Activated CD4-positive, alpha-beta T cell treated with anti-CD3 and anti-CD28 coated beads for 1 hour (primary cell): Measurements from ENCODE around the gene WWP2.

Source experiments
- DNase-seq: peaks from one replicate; pipeline ENCODE4 v3.0.0-alpha.2; 2020

WWP2 gene

DNA sequence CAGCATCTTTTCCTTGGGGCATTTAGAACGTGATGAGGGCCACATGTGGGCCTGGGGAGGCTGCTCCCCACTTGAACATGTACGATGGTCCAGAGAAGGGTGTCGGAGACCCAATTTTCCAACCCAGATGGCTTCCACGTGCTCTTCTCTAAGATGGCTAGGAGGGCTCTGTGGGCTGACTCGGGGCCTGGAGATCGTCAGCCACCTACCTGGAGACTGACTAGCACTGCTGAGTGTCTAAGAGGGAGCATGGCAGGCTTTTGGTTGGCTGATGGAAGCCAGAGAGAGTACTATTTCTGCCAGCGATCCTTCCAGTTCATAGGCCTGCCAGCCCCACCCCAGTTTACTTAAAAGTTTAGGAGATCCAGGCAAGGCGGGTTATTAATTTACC is 128.8 kb downstream of the WWP2 start:
- DNase-seq, result no peak

DNA sequence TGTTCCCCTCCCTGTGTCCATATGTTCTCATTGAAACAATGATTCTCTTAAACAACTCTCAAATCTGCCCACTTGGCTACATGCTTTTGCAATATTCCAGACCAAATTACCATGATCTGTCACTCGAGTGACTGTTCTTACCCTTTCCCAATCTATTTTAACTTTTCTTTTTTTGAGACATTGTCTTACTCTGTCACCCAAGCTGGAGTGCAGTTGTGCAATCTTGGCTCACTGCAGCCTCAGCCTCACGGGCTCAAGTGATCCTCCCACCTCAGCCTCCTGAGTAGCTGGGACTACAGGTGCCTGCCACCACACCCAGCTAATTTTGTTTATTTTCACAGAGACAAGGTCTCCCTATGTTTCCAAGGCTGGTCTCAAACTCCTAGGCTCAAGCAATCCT is 130.2 kb downstream of the WWP2 start:
- DNase-seq, result no peak

DNA sequence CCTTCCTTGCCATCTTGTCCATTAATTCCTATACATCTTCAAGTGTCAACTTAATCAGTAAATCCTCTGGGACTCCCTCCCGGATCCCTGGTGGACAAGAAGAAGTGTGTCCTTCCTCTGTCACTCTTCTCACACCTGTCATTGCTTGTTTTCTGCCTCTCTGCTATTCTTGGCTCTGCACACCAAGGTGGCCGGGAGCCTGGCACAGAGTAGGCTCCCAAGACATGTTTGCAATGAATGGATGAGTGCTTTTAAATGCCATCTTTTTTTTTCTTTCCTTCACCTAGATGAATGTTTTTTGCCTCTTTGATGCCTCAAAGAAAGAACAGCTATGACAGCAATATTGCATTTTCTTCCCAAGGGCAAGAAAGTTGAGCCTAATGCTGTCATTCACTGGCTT is 131.0 kb downstream of the WWP2 start:
- no peak for DNase-seq

DNA sequence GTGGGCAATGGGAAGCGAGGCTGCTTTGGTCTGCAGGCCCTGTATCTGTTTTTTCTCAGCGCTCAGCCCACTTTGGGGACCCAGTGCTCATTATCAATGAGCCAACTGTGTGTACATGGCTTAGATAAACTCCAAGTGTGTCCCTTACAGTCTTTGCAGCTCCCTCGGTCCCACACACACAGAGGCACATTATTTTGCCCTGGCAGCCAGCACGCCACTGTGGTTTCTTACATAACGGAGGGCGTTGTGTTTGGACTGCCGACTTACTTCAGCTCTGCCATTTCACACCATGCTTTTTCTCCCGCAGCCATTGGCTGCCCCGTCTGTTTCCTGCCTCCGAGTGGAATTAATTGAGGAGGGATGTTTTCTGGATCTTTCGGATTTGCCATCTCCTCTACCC is 132.5 kb downstream of the WWP2 start:
- no peak for DNase-seq

DNA sequence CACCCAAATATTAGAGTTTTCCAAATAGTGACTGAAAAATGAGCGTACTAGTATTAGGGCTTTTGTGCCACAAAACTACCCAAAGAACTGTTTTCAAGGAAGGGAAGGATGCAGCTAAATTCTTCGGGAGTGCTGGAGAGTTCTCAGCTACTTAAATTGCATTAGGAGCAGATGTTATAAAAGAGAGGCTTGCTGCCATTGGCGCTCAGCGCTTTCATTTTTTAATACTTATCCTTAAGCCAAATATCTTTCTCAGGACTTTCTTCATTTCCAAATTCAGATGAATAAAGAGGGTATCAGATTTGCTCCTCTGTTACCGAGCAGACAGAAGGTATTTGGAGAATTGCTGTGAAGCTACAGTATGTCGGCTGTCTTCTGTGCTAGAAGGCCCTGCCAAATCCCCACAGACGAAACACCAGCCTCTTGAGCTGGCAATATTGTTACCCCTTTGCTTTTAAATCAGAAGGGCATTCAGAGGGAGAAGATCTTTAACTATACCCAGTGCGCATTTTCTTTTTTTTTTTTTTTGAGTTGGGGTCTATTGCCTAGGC is 141.8 kb downstream of the WWP2 start:
- no peak for DNase-seq

DNA sequence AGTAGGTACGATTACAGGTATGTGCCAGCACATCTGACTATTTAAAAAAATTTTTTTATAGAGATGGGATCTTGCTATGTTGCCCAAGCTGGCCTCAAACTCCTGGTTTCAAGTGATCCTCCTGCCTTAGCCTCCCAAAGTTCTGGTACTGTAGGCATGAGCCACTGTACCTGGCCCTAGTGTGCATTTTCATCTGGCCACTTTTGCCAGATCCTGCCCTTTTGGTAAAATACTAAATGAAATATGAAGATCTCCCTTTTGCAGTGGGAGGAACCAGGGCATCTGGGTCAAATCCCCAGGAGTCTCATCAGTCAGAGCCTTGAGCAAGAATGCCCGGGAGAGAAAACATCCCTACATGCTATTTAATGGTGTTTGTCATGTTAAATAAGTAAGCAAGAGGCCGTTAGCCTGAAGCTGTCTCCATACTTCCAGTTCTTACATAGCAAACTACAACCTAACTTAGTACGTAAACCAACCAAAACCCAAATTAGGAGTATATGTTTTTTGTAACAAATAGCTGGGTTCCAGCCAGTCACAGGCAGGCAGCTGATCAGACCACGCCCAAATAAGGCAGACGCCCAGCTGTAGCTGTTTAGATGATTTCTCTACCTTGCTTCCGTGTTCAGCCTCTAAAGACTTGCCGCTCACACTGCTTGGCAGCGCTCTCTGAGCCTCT is 142.5 kb downstream of the WWP2 start:
- no peak for DNase-seq

DNA sequence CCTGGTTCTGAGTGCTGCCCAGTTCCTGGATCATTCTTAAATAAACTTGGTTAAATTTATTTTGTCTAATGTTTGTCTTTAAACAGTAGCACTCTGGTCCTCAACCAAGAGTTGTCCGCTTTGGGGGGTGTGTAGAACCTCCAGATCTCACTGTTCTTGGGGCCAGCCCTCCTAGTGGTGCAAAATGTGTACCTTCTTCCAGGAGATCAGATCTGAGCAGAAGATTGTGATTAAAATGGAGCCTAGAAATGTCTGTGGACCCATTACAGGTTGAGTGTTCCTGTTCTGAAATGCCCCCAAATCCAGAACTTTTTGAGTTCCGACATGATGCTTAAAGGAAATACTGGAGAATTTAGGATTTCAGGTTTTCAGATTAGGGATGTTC is 143.0 kb downstream of the WWP2 start:
- no peak for DNase-seq

DNA sequence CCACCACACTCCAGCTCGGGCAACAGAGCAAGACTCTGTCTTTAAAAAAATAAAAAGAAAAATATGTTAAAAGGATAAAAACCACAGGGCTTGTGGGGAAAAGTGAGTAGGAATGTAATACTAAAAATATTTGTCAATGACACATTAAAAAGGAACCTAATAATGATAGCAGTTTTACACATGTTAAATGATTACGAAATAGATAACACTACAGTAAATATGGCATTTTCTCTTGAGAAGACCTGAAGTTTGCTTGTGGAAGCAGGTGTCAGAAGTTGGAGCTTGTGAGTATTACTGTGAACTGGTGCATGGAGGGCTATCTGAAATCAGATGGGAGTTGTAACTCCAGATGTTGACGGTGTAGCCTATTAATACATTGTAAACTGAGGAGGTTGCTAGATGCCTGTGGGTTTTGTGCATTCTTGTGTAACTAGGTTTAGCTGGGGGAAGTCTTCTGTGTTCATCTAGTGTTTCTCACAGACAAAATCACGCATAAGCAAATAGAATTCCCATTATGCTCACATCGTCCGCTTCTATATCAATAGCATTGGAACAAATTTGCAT is 144.8 kb downstream of the WWP2 start:
- DNase-seq, result no peak

DNA sequence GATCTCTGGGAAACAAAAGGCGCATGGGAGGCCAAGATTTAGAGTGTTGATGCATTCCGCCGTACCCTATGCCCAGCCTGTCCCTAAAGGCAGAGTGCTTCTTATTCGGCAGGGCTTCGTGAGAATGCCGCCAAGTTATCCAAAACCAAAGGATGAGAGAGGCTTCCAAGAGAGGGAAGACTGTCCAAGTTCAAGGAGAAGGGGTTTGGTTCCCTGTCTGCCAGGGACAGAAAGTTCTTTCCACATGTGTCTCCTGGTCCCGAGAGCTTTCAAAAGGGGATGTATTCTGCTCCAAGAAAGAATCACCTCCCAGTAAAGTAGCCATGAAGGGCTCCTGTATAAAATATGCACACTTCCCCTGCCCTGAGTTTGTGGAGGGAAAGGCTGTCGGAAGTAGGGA is 146.9 kb downstream of the WWP2 start:
- no peak for DNase-seq

DNA sequence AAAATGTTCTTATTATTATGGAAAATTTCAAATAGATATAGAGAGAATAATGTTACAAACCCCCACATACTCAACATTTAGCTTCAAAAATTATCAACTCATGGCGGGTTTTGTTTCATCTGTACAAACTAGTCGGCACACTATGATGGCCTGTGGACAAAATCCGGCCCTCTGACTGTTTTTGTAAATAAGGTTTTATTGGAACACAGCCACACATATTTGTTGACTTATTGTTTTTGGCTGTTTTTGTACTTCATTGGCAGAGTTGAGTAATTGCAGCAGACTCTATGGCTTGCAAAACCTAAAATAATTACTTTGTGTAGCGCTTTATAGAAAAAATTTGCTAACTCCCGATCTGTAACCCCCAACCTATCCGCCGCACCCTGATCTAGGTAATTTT is 147.6 kb downstream of the WWP2 start:
- no peak for DNase-seq

DNA sequence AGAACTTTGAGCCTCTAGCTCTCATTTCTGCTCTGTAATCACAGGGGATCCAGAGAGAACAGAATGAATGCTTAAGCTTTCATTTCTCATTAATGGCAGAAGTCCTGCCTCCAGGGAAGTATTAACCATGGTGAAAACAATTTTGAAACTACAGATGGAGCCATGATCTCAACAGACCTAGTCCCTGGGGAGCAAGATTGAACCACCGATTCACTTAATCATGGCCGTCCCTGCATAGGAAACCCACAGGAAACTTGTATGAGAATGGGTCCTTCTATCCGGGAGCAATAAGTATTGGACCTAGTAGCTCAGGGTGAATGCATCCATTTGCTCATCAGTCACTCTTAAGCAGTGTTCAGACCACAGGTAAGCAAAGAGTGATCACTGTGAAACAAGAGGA is 148.8 kb downstream of the WWP2 start:
- DNase-seq, result no peak

DNA sequence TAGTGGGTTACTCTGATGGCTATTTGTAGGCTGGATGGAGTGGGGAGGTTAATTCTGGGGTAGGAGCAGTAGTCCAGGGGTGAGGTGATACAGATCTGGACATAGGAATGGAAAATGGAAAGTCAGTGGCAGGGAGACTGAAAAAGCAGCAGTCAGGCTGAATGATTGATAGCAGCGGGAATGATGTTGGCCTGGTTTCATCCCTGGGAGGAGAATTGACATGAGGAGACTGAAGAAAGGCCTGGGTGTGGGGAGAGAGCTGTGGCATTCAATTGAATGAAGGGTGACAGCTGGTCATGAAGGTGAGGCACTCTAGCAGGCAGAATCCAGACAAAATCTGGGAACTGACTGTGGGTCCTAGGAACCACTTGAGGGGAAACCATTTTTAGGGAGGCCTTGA is 154.3 kb downstream of the WWP2 start:
- no peak for DNase-seq

DNA sequence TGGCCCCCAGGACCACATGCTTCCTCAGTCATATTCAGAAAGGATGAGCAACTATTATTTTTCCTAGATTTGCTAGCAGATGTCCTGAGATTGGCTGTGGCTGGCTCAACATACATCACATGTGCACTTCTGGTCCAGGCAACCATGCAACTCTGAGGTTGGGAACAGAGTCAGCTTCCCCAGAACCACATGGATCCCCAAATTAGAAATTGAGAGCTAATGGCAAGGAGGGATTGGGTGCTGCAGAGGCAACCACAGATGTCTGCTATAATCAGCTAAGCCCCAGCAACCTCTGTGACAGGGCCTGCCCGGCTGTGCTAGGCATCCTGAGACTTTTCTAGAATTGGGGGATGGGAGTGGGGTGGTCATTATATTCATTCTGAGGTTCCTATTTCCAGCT is 155.2 kb downstream of the WWP2 start:
- DNase-seq, result no peak

DNA sequence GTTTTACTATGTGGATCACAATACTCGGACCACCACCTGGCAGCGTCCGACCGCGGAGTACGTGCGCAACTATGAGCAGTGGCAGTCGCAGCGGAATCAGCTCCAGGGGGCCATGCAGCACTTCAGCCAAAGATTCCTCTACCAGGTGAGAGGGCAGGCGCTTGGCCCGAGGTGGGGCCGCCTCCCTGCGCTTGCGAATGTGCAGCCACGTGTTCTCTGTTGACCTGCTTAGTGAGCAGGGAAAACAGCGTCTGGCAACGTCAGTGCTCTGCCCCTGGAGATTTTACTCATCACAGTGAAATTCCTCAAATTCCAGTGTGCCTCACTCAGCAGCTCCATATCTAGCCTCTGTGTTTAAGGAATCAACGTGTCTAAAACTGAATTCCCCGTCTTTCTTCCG is 155.6 kb downstream of the WWP2 start:
- no peak for DNase-seq

DNA sequence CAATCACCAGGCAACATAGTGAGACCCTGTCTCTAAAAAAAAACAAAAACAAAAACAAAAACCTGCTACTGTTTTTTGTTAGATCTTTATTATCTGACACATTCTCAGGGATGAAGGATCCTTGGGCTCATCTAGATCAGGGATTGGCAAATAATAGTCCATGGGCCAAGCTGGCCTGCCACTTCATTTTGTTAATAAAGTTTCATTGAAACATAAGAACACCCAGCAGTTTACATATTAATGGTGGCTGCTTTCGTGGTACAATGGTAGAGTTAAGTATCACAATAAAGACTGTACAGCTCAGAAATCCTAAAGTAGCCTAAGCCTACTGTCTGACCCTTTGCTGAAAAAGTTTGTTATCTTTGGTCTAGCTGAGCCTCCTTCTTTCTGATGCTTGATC is 156.1 kb downstream of the WWP2 start:
- no peak for DNase-seq

DNA sequence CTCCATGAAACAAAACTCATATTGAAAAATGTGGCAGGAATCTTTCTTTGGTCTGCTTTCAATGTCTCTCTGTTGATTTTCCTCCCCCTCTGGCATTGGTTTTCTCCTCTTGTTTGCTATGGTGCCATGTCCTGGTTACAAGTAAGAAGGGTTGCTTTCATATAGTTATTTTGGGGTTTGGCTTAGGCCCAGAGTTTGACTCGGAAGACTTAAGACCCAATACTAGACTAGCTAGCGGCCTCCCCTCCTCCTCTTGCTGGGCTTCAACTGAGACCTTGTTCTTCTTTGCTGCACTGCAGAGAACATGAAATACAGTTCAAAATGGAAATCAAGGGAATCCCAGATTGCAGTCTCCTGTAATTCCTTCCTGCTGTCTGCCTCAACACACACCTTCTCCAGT is 159.0 kb downstream of the WWP2 start:
- DNase-seq, result no peak

DNA sequence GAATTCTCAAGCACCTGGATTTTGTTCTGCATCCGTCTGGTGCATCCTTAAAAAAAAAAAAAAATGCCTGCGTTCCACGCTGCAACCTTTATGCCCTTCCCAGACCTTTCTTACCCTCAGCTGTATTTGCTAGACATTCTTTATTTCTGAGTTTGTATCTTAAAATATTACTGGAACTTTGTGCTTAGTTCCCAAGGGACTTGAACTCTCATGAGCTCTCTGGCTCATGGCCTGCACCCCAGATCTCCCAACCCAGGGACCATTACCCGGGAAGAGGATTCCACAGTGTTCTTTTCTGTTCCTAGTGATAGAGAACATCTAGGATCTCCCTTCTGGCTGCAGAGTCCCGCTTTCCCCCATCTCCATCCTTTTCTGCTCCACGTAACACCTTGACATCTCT is 160.1 kb downstream of the WWP2 start:
- DNase-seq, result no peak

DNA sequence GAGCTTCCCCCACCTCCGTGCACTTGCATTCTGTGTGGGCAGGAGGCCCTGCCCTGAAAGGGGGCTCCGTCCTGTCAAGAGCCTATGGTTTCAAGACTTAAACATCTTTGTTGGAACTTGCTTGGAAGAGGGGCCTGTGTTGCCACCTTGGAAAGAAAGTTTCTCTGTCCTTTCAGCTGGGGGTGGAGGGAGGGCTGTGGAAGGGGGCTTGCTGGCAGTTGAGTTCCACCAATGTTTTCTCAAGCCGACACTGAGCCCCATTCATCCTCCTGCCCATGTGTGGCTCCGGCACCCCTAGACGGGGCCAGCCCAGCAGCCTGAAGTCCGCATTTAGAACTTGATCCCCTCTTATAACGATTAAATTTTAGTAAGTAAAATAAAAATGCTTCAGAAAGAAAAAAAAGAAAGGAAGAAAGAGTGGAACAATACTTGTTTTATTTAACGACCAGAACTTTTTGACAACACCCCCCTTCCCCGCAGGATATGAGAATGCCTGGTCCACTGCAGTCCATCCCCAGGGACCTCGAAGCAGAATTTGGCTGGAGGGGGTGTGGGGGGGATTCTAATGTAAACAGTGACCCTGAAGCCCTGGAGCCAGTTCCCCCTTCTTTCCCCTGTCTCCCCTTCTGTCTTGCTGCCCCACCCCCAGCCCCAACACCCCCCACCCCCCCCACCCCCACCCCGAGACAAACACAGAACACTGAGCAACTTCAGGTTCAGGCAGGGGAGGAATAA is 162.1 kb downstream of the WWP2 start:
- no peak for DNase-seq

DNA sequence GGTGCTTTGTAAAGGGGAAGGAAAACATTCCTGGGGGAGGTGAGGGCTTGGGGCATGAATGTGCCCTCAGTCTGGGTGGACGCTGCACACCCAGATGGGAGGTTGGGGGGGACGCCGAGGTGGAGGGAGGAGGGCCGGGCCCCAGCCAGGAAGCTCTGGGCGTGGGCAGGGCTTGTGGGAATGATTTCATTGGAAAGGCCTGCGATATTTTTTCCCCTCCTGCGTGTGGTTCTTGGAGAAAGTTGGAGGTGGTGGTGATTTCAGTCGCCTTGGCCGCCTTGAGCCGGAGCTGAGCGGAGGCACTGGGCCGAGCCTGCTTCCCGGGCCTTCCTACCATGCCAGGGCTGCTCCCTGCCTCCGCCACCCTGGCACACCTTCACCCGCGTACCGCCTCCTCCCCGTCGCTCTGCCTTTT is 162.7 kb downstream of the WWP2 start:
- no peak for DNase-seq

DNA sequence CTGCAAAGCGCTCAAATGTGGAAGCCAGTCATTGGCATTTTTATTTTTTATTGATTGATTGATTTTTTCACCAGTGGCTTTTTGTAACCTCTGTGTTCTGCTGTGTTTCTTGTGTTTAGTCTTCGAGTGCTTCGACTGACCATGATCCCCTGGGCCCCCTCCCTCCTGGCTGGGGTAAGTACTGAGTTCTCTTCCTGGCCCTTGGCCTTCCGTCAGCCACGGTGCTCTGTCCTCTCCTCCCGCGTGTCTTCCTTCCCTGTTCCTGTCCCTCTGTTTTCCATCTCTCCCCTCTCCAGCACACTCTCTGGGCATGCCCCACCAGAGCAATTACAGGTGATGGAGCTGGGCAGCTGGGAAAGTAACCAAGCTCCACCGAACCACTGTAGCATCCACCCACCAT is 163.2 kb downstream of the WWP2 start:
- DNase-seq, result no peak

DNA sequence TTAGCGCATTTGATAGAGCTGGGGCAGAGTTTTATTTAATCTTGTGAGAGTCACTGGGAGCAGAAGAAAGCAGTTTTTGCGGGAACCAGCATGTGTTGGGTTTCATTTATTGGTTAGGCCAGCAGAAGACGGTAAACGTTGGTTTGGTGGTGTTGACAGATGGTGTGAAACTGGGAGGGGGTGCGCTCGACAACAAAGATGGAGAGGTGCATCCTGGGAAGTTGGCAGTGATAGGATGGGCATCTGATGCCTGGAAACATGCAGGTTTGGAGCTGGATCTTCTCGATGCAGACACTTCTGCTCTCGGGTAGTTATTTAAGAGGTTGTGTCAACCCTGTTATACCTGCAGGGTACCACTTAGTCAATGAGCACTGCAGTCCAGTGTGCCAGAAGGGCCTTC is 164.1 kb downstream of the WWP2 start:
- no peak for DNase-seq

DNA sequence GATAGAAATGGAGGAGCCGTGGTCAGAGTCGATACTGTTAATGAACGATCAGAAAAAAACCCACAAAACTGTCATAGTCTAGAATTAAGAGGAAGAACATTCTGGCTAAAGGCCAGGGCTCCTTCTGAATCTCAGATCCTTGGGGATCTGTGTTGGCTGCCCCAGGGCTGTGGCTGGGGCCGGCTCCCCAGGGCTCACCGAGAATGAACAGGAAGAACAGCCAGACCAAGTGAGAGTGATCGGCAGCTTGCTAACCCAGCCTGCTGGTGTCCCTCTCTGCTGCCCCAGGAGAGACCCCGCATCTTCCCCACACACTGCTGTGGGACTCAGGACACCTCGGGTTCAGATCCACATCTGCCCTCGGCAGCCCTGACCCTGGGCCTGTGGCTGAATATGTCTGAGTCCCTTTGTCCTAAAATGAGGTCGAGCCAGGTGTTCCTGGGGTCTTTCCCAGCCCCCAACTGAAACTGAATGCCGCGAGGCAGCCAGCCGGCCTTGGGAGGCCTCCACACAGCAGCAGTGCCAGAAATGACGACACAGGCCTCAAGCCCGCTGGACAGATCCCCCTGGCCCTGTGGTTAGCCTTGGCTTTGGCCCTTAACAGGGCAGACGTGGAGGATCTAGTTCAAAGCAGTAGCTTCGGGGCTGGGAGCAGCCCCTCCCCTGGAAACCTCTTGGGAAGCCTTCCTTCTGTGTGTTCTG is 165.1 kb downstream of the WWP2 start:
- no peak for DNase-seq

DNA sequence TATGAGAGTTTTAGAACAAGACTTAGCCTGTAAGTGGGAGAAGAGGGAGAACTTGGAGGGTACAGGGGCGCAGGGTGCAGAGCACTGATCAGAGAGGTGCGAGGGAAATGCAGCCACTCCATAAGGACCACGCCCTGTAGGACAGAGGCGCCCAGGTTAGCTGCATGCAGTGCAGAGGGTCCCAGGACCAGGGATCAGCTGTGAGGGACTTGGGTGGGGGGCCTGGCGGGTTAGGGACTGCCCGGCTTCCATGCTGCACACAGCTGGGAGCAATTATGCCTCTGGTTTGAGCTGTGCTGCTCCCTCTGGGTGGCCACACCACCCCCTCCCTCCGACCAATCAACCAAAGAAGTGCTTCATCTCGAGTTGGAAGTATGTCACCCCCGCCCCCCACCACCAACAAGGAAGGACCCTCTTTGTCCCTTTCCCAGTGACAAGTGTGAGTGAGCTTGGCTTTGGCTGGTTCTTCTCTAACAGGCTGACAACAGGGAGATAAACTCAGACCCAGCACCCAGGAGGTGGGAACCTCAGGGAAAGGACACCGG is 166.8 kb downstream of the WWP2 start:
- DNase-seq, result no peak

DNA sequence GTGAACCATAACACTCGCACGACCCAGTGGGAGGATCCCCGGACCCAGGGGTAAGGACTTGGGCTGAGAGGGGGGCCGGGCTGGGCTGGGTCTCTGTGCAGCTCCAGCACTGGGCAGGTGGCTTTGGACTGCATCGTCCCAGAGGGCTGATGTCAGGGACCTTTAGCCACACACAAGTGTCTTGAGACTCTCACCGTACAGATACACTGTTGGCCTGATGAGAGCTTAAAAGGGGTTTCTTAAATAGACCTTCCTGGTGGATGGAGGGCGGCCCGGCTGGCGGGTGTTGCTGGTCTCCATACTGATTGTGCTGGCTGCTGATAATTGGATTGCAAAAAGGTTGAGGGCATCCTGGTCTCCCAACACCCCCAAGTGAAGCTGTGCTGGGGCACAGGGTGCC is 167.3 kb downstream of the WWP2 start:
- DNase-seq, result no peak
